Liver (tissue), 9 donors: ENCODE data around the gene SEC22C. TPM values are rescaled to one million over a fixed set of nuclear protein-coding genes. Genes with fewer than 3 reads are reported as not detected.

Experiments
- DNase-seq: peaks from one replicate; pipeline ENCODE4 v3.0.0-alpha.2; 2017; ENCODE audit warnings: low spot score
- H3K27ac ChIP-seq, 2 donors: one replicate each; pipeline ENCODE4 v1.7.0; 2013; ENCODE audit warnings: inconsistent platforms in 2 of 2, low read length in 2 of 2, control low read depth in 1 of 2, low read depth in 1 of 2, mild to moderate bottlenecking in 1 of 2
- H3K27me3 ChIP-seq, 4 donors: one replicate each; pipeline versions ENCODE4 v1.6.1 to v1.7.0; 2013; ENCODE audit warnings: low read length in 3 of 4, inconsistent platforms in 1 of 4, mild to moderate bottlenecking in 1 of 4, moderate library complexity in 1 of 4; ENCODE audit not compliant: control insufficient read depth in 4 of 4, insufficient read depth in 4 of 4
- H3K36me3 ChIP-seq, 4 donors: one replicate each; pipeline versions ENCODE4 v1.6.1 to v1.7.0; 2013; ENCODE audit warnings: low read length in 3 of 4, mild to moderate bottlenecking in 3 of 4, low read depth in 1 of 4, moderate library complexity in 1 of 4; ENCODE audit not compliant: control insufficient read depth in 4 of 4, insufficient read depth in 3 of 4
- H3K4me1 ChIP-seq, 4 donors: one replicate each; pipeline versions ENCODE4 v1.6.1 to v1.7.0; 2013; ENCODE audit warnings: low read length in 3 of 4, mild to moderate bottlenecking in 3 of 4, moderate library complexity in 1 of 4; ENCODE audit not compliant: control insufficient read depth in 4 of 4, insufficient read depth in 4 of 4
- H3K4me3 ChIP-seq, 3 donors: one replicate each; pipeline versions ENCODE4 v1.6.1 to v1.7.0; 2013; ENCODE audit warnings: low read length in 3 of 3, control low read depth in 1 of 3, low read depth in 1 of 3, mild to moderate bottlenecking in 1 of 3
- H3K9ac ChIP-seq, 2 donors: one replicate each; pipeline ENCODE4 v1.7.0; 2013; ENCODE audit warnings: low read length in 2 of 2, mild to moderate bottlenecking in 2 of 2, moderate library complexity in 2 of 2, control low read depth in 1 of 2, low read depth in 1 of 2
- H3K9me3 ChIP-seq, 4 donors: one replicate each; pipeline versions ENCODE4 v1.6.1 to v1.7.0; 2013; ENCODE audit warnings: low read length in 3 of 4; ENCODE audit not compliant: control insufficient read depth in 4 of 4
- EGR1 ChIP-seq, 2 donors: IDR thresholded peaks; 2 replicates each; pipeline ENCODE4 v1.6.1; 2016 to 2018; ENCODE audit warnings: antibody characterized with exemption in 2 of 2, low read depth in 2 of 2
- FOXA1 ChIP-seq: IDR thresholded peaks from 2 replicates; pipeline ENCODE4 v1.6.1; 2016; ENCODE audit warnings: antibody characterized with exemption
- GABPA ChIP-seq, 2 donors: IDR thresholded peaks in 1 of 2; conservative IDR thresholded peaks in 1 of 2; 2 replicates each; pipeline ENCODE4 v1.6.1; 2016; ENCODE audit warnings: antibody characterized with exemption in 2 of 2, mild to moderate bottlenecking in 1 of 2, moderate library complexity in 1 of 2
- HNF4G ChIP-seq: IDR thresholded peaks from 2 replicates; pipeline ENCODE4 v1.6.1; 2016; ENCODE audit warnings: antibody characterized with exemption
- NR2F2 ChIP-seq: IDR thresholded peaks from 2 replicates; pipeline ENCODE4 v1.6.1; 2016; ENCODE audit warnings: antibody characterized with exemption
- RXRA ChIP-seq, 2 donors: IDR thresholded peaks; 2 replicates each; pipeline ENCODE4 v1.6.1; 2017 to 2018; ENCODE audit warnings: antibody characterized with exemption in 2 of 2, mild to moderate bottlenecking in 1 of 2
- YY1 ChIP-seq: IDR thresholded peaks from 2 replicates; pipeline ENCODE4 v1.6.1; 2016; ENCODE audit warnings: antibody characterized with exemption, mild to moderate bottlenecking
- WGBS: extraction: QIAGEN DNeasy Blood & Tissue Kit; methylation state at CpG from one replicate; pipeline ENCODE4 v1.1.7; 2013; 5-methylcytosine and 5-hydroxymethylcytosine counted together
- polyA plus RNA-seq, 2 donors: library from polyadenylated mRNA; stranded (reverse) in 1 of 2; unstranded in 1 of 2; fragments of 200-250 nt in 1 of 2; fragments of >200 nt in 1 of 2; fragmentation: Nextera tagmentation in 1 of 2; extraction: Ambion mirVana in 1 of 2; gene quantifications; one replicate each; pipeline versions ENCODE4 v1.2.1 to v1.2.3, GENCODE V29; 2013 to 2015
- total RNA-seq, 2 donors: library from RNA; depleted of rRNA; stranded (reverse); fragments of >200 nt; gene quantifications; one replicate each; pipeline ENCODE4 v1.2.3, GENCODE V29; 2014
- TF ChIP-seq, protein P1 (sequence below): IDR thresholded peaks from 2 replicates; pipeline ENCODE4 v1.6.1; 2016; ENCODE audit warnings: antibody characterized with exemption
- TF ChIP-seq, protein P2 (sequence below): IDR thresholded peaks from 2 replicates; pipeline ENCODE4 v1.6.1; 2016; ENCODE audit warnings: antibody characterized with exemption
- TF ChIP-seq, protein P3 (sequence below): IDR thresholded peaks from 2 replicates; pipeline ENCODE4 v1.6.1; 2016; ENCODE audit warnings: antibody characterized with exemption, mild to moderate bottlenecking
- TF ChIP-seq, protein P4 (sequence below): fragments of 150-350 bp; IDR thresholded peaks from 2 replicates; pipeline ENCODE4 v1.5.1; 2017; ENCODE audit warnings: improper control_type of control experiment, low read depth, low read length; ENCODE audit not compliant: missing input control
- TF ChIP-seq, protein P5 (sequence below): IDR thresholded peaks from 2 replicates; pipeline ENCODE4 v1.6.1; 2016; ENCODE audit warnings: antibody characterized with exemption
- donor health status: healthy.
- donor health status: healthy.
- donor health status: healthy.
- donor health status: healthy.
- donor health status: healthy.

The SEC22C gene
- total and polyA plus RNA-seq, 4 donors: 14.5 to 48.5 (median 17.8) TPM

DNA sequence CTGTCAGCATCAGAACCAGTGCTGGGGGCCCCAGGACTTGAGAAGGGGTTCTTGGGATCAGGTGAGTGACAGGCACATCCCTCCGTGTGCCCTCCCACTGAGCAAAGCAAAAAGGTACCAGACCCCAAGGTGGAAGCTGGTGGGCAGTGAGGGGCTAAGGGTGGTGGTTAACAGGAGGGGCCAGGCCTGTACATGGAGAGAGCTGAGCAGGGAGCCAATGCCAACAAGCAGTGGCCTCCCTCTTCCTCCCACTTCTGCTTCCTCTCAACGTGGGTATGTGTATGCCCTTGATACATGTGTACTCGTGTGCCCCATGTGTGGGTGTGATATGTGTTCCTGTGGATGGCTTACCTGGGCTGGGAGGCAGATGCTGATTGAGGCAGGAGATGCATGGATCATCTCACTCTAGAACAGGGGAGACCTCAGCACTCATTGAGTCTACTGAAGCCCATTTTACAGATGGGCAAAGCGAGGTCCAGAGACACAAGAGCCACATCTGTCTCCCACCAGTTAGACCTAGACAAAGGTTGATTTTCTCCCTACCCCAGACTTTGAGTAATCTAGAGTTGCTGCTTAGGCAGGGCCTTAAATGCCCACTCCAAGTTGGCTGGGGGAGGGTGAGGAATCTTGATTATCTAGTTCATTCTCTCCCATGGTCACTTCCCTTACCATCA is 78.4 kb downstream of the SEC22C start:
- H3K9ac ChIP-seq: no peak overlapping the region
- no peak overlapping the region for H3K27ac ChIP-seq
- 73% methylated on average over 4 of the region's 4 CpGs for WGBS

More for the DNA sequence above, 78.4 kb downstream of the SEC22C start:
- H3K36me3 ChIP-seq: no peaks in the 10 kb centered on the region
- peak; percentile 26 for DNase-seq
- H3K9me3 ChIP-seq: no peaks in the 10 kb centered on the region
- TF ChIP-seq HNF4G (no peak), GABPA (IDR thresholded peaks at IDR 0.05 in 1 of 2, conservative IDR thresholded peaks at IDR 0.05 in 1 of 2) (no peak), NR2F2 (no peak), YY1 (no peak), RXRA (IDR thresholded peaks at IDR 0.05) (no peak), EGR1 (IDR thresholded peaks at IDR 0.05; ENCODE audit: low read depth in 2 of 2) (no peak), FOXA1 (no peak)
- TF ChIP-seq, protein P1, sequence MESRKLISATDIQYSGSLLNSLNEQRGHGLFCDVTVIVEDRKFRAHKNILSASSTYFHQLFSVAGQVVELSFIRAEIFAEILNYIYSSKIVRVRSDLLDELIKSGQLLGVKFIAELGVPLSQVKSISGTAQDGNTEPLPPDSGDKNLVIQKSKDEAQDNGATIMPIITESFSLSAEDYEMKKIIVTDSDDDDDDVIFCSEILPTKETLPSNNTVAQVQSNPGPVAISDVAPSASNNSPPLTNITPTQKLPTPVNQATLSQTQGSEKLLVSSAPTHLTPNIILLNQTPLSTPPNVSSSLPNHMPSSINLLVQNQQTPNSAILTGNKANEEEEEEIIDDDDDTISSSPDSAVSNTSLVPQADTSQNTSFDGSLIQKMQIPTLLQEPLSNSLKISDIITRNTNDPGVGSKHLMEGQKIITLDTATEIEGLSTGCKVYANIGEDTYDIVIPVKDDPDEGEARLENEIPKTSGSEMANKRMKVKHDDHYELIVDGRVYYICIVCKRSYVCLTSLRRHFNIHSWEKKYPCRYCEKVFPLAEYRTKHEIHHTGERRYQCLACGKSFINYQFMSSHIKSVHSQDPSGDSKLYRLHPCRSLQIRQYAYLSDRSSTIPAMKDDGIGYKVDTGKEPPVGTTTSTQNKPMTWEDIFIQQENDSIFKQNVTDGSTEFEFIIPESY: no peak
- TF ChIP-seq, protein P2, sequence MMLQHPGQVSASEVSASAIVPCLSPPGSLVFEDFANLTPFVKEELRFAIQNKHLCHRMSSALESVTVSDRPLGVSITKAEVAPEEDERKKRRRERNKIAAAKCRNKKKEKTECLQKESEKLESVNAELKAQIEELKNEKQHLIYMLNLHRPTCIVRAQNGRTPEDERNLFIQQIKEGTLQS: no peak
- TF ChIP-seq, protein P3, sequence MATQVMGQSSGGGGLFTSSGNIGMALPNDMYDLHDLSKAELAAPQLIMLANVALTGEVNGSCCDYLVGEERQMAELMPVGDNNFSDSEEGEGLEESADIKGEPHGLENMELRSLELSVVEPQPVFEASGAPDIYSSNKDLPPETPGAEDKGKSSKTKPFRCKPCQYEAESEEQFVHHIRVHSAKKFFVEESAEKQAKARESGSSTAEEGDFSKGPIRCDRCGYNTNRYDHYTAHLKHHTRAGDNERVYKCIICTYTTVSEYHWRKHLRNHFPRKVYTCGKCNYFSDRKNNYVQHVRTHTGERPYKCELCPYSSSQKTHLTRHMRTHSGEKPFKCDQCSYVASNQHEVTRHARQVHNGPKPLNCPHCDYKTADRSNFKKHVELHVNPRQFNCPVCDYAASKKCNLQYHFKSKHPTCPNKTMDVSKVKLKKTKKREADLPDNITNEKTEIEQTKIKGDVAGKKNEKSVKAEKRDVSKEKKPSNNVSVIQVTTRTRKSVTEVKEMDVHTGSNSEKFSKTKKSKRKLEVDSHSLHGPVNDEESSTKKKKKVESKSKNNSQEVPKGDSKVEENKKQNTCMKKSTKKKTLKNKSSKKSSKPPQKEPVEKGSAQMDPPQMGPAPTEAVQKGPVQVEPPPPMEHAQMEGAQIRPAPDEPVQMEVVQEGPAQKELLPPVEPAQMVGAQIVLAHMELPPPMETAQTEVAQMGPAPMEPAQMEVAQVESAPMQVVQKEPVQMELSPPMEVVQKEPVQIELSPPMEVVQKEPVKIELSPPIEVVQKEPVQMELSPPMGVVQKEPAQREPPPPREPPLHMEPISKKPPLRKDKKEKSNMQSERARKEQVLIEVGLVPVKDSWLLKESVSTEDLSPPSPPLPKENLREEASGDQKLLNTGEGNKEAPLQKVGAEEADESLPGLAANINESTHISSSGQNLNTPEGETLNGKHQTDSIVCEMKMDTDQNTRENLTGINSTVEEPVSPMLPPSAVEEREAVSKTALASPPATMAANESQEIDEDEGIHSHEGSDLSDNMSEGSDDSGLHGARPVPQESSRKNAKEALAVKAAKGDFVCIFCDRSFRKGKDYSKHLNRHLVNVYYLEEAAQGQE: no peak
- TF ChIP-seq, protein P4, sequence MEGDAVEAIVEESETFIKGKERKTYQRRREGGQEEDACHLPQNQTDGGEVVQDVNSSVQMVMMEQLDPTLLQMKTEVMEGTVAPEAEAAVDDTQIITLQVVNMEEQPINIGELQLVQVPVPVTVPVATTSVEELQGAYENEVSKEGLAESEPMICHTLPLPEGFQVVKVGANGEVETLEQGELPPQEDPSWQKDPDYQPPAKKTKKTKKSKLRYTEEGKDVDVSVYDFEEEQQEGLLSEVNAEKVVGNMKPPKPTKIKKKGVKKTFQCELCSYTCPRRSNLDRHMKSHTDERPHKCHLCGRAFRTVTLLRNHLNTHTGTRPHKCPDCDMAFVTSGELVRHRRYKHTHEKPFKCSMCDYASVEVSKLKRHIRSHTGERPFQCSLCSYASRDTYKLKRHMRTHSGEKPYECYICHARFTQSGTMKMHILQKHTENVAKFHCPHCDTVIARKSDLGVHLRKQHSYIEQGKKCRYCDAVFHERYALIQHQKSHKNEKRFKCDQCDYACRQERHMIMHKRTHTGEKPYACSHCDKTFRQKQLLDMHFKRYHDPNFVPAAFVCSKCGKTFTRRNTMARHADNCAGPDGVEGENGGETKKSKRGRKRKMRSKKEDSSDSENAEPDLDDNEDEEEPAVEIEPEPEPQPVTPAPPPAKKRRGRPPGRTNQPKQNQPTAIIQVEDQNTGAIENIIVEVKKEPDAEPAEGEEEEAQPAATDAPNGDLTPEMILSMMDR: no peak
- TF ChIP-seq, protein P5, sequence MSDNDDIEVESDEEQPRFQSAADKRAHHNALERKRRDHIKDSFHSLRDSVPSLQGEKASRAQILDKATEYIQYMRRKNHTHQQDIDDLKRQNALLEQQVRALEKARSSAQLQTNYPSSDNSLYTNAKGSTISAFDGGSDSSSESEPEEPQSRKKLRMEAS: no peak
- H3K4me1 ChIP-seq: peaks cover 2 to 21% (median 12%) of the 10 kb centered on the region in 4 donors
- peaks cover 0 to 1% (median 0%) of the 10 kb centered on the region in 4 donors for H3K27me3 ChIP-seq
- peak overlapping the region in 1 of 3 donors; percentile 52 for H3K4me3 ChIP-seq
